H1 (cell line): ENCODE results near the gene PXK. TPM values are rescaled to one million over a fixed set of nuclear protein-coding genes. Genes with fewer than 3 reads are reported as not detected.

Experiments
- CTCF ChIA-PET: fragments of 300-600 bp; sonication (Branson Sonifier 250); formaldehyde crosslinking; loops from one replicate; lab custom pipeline; 2021; ENCODE audit not compliant: partially characterized antibody; lab: Charles Lee
- POLR2A ChIA-PET: fragments of 300-600 bp; sonication (Branson Sonifier 250); formaldehyde crosslinking; loops from one replicate; lab custom pipeline; 2021; ENCODE audit warnings: inconsistent platforms; ENCODE audit not compliant: partially characterized antibody; lab: Charles Lee
- DNase-seq, 2 experiments: peaks; one replicate each; pipeline versions ENCODE4 v3.0.0 to v3.0.0-alpha.2; 2010 to 2022; ENCODE audit warnings: low spot score in 2 of 2, low read depth in 1 of 2, mixed read lengths in 1 of 2
- FAIRE-seq: peaks from 2 replicates; lab custom pipeline; 2011; peaks lifted over from hg19 to GRCh38; lab: Jason Lieb, UNC
- H2AFZ ChIP-seq: 2 replicates; pipeline ENCODE4 v1.8.1; 2012; ENCODE audit warnings: low read length, inconsistent platforms
- H2AK5ac ChIP-seq: 2 replicates; pipeline ENCODE4 v1.6.1; 2013; ENCODE audit warnings: low read depth, low read length
- H2BK120ac ChIP-seq: replicated peaks from 2 replicates; pipeline ENCODE3; 2013; ENCODE audit warnings: low read depth, low read length, inconsistent platforms
- H2BK12ac ChIP-seq: 2 replicates; pipeline ENCODE4 v1.6.1; 2013; ENCODE audit warnings: low read depth, low read length
- H2BK15ac ChIP-seq: 2 replicates; pipeline ENCODE4 v1.6.1; 2013; ENCODE audit warnings: low read length
- H2BK20ac ChIP-seq: 2 replicates; pipeline ENCODE4 v1.6.1; 2013; ENCODE audit warnings: low read length
- H2BK5ac ChIP-seq: 2 replicates; pipeline ENCODE4 v1.6.1; 2013; ENCODE audit warnings: low read depth, low read length
- H3K14ac ChIP-seq: 2 replicates; pipeline ENCODE4 v1.6.1; 2013; ENCODE audit warnings: inconsistent platforms; ENCODE audit not compliant: insufficient read length
- H3K18ac ChIP-seq: 2 replicates; pipeline ENCODE4 v1.6.1; 2013; ENCODE audit warnings: low read length; ENCODE audit errors: extremely low read depth
- H3K23ac ChIP-seq: 2 replicates; pipeline ENCODE4 v1.6.1; 2013; ENCODE audit warnings: inconsistent platforms; ENCODE audit not compliant: insufficient read length
- H3K23me2 ChIP-seq: 2 replicates; pipeline ENCODE4 v1.6.1; 2013; ENCODE audit warnings: low read depth, low read length
- H3K27ac ChIP-seq: 2 replicates; pipeline ENCODE4 v1.6.1; 2011; ENCODE audit warnings: low read depth, low read length, inconsistent platforms
- H3K27me3 ChIP-seq, 4 experiments: replicated peaks in 1 of 4; 1 replicate in 1 of 4; 2 replicates in 3 of 4; pipeline versions ENCODE4 v1.6.1 to v1.8.1; 2011 to 2013; ENCODE audit warnings: low read length in 3 of 4, mild to moderate bottlenecking in 3 of 4, inconsistent platforms in 2 of 4, mixed read lengths in 2 of 4, moderate library complexity in 1 of 4; ENCODE audit not compliant: control insufficient read depth in 3 of 4, insufficient read depth in 3 of 4; ENCODE audit errors: extremely low read depth in 1 of 4
- H3K36me3 ChIP-seq, 4 experiments: 2 replicates each; pipeline versions ENCODE4 v1.6.1 to v1.8.1; 2011 to 2013; ENCODE audit warnings: mild to moderate bottlenecking in 4 of 4, low read length in 3 of 4, moderate library complexity in 2 of 4, control low read depth in 1 of 4, inconsistent platforms in 1 of 4; ENCODE audit not compliant: insufficient read depth in 4 of 4, control insufficient read depth in 2 of 4
- H3K4ac ChIP-seq: replicated peaks from 2 replicates; pipeline ENCODE3; 2013; ENCODE audit warnings: low read length, low read depth, mixed read lengths, inconsistent platforms; ENCODE audit not compliant: insufficient read length
- H3K4me1 ChIP-seq, 4 experiments: replicated peaks in 1 of 4; 1 replicate in 1 of 4; 2 replicates in 3 of 4; pipeline versions ENCODE4 v1.6.1 to v1.8.1; 2011 to 2013; ENCODE audit warnings: low read length in 3 of 4, inconsistent platforms in 2 of 4, mixed read lengths in 1 of 4; ENCODE audit not compliant: insufficient read depth in 4 of 4, control insufficient read depth in 3 of 4
- H3K4me2 ChIP-seq, 2 experiments: 2 replicates each; pipeline versions ENCODE4 v1.6.1 to v1.8.1; 2011 to 2013; ENCODE audit warnings: low read depth in 2 of 2, low read length in 2 of 2, control low read depth in 1 of 2, inconsistent platforms in 1 of 2, mild to moderate bottlenecking in 1 of 2; ENCODE audit not compliant: insufficient read depth in 1 of 2
- H3K4me3 ChIP-seq, 4 experiments: fragments of 200-600, 300-600 bp in 1 of 4; sonication (generic), shearing (Covaris generic), sonication (Bioruptor Twin) in 1 of 4; 2 replicates each; pipeline versions ENCODE4 v1.5.1 to v1.8.1; 2011 to 2016; ENCODE audit warnings: low read length in 4 of 4, low read depth in 3 of 4, control low read depth in 2 of 4, inconsistent platforms in 2 of 4, mild to moderate bottlenecking in 2 of 4, mixed read lengths in 1 of 4, moderate library complexity in 1 of 4; ENCODE audit not compliant: insufficient read depth in 2 of 4; ENCODE audit errors: extremely low read depth in 1 of 4
- H3K56ac ChIP-seq: replicated peaks from 2 replicates; pipeline ENCODE3; 2013; ENCODE audit warnings: low read depth, mild to moderate bottlenecking, mixed read lengths, low read length, inconsistent platforms; ENCODE audit not compliant: insufficient read length
- H3K79me1 ChIP-seq: 2 replicates; pipeline ENCODE4 v1.6.1; 2013; ENCODE audit warnings: low read depth, low read length, control low read depth
- H3K79me2 ChIP-seq, 2 experiments: 2 replicates each; pipeline versions ENCODE4 v1.6.1 to v1.8.1; 2012 to 2013; ENCODE audit warnings: low read length in 2 of 2, mild to moderate bottlenecking in 2 of 2, inconsistent platforms in 1 of 2; ENCODE audit not compliant: insufficient read depth in 2 of 2, control insufficient read depth in 1 of 2
- H3K9ac ChIP-seq, 4 experiments: replicated peaks in 1 of 4; 1 replicate in 1 of 4; 2 replicates in 3 of 4; pipeline versions ENCODE4 v1.6.1 to v1.8.1; 2011 to 2013; ENCODE audit warnings: low read depth in 3 of 4, low read length in 3 of 4, control low read depth in 2 of 4, mild to moderate bottlenecking in 2 of 4, moderate library complexity in 2 of 4, inconsistent platforms in 1 of 4; ENCODE audit errors: extremely low read depth in 1 of 4
- H3K9me3 ChIP-seq, 2 experiments: 2 replicates each; pipeline versions ENCODE4 v1.6.1 to v1.8.1; 2012 to 2013; ENCODE audit warnings: mild to moderate bottlenecking in 2 of 2, moderate library complexity in 2 of 2, control low read depth in 1 of 2, inconsistent platforms in 1 of 2, low read depth in 1 of 2, low read length in 1 of 2, mixed read lengths in 1 of 2; ENCODE audit not compliant: insufficient read depth in 2 of 2
- H4K20me1 ChIP-seq, 2 experiments: replicated peaks in 1 of 2; 2 replicates each; pipeline versions ENCODE3 to v1.8.1; 2011 to 2013; ENCODE audit warnings: inconsistent platforms in 2 of 2, low read length in 2 of 2, mild to moderate bottlenecking in 1 of 2; ENCODE audit not compliant: insufficient read depth in 2 of 2, control insufficient read depth in 1 of 2
- H4K5ac ChIP-seq: 2 replicates; pipeline ENCODE4 v1.6.1; 2013; ENCODE audit warnings: low read length, low read depth, mixed read lengths, inconsistent platforms; ENCODE audit not compliant: insufficient read length
- H4K8ac ChIP-seq: 2 replicates; pipeline ENCODE4 v1.8.0; 2013; ENCODE audit warnings: mild to moderate bottlenecking, moderate library complexity, low read length, inconsistent platforms; ENCODE audit not compliant: insufficient read depth; ENCODE audit errors: extremely low read depth
- H4K91ac ChIP-seq: replicated peaks from 2 replicates; pipeline ENCODE3; 2013; ENCODE audit warnings: low read length, mixed read lengths, inconsistent platforms; ENCODE audit not compliant: insufficient read length
- BACH1 ChIP-seq: IDR thresholded peaks from 2 replicates; pipeline ENCODE4 v1.6.1; 2012; ENCODE audit warnings: low read length, improper control_type of control experiment
- BRCA1 ChIP-seq: IDR thresholded peaks from 2 replicates; pipeline ENCODE4 v1.6.1; 2012; ENCODE audit warnings: low read depth, low read length, improper control_type of control experiment
- HDAC6 ChIP-seq: IDR thresholded peaks from one replicate; pipeline ENCODE4 v1.7.1; 2012; ENCODE audit warnings: low read depth, mild to moderate bottlenecking, inconsistent platforms, low read length, moderate library complexity
- WGBS, 2 experiments: shearing (Covaris generic) in 1 of 2; methylation state at CpG; one replicate each; pipeline versions ENCODE4 v1.1.6 to v1.1.7; 2013 to 2015; ENCODE audit warnings: low lambda C conversion rate in 2 of 2, mixed read lengths in 2 of 2, inconsistent platforms in 1 of 2, low coverage in 1 of 2, missing lambda C conversion rate in 1 of 2; ENCODE audit not compliant: insufficient replicate concordance in 2 of 2, insufficient coverage in 1 of 2, insufficient read length in 1 of 2; ENCODE audit errors: extremely low coverage in 1 of 2, missing lambda C conversion rate in 1 of 2; 5-methylcytosine and 5-hydroxymethylcytosine counted together
- polyA plus RNA-seq, 7 experiments: library from polyadenylated mRNA; depleted of rRNA in 3 of 7; stranded (reverse) in 5 of 7; unstranded in 2 of 7; fragments of >200 nt in 5 of 7; fragments of 200-250 nt in 2 of 7; gene quantifications; 1 replicate in 5 of 7; 2 replicates in 1 of 7; 4 replicates in 1 of 7; pipeline versions ENCODE4 v1.2.1 to v1.2.3, GENCODE V29; 2011 to 2013; ENCODE audit warnings: missing spikeins in 2 of 7, mixed read lengths in 2 of 7
- total RNA-seq: library from RNA; stranded (reverse); fragmentation: NEBNext Ultra II Directional; extraction: Animal tissue kit (Norgen Biotek cat#: 25700); gene quantifications from 2 replicates; pipeline ENCODE4 v1.2.1, GENCODE V29; 2021

The PXK gene
- total and polyA plus RNA-seq, 2 of the 8 experiments (the other 6 are each of a cell fraction or from before 2014, with no cell fraction given): 3.5 to 7.1 TPM

GRCh38 chr3:58308728-58309127, 24.0 kb upstream of the PXK start:
- no peak overlapping the region for H2BK20ac ChIP-seq
- no peak overlapping the region for H3K4ac ChIP-seq
- H3K79me2 ChIP-seq: peaks cover 22 to 38% of the 10 kb centered on the region in 2 experiments
- H3K4me1 ChIP-seq: no peaks in the 10 kb centered on the region
- H2AK5ac ChIP-seq: no peak overlapping the region
- no peak overlapping the region for H3K18ac ChIP-seq
- H2BK5ac ChIP-seq: no peak overlapping the region
- H3K79me1 ChIP-seq: peaks cover 6% of the 10 kb centered on the region
- no peak overlapping the region for H2BK15ac ChIP-seq
- peaks cover 8 to 36% (median 24%) of the 10 kb centered on the region in 4 experiments for H3K36me3 ChIP-seq
- no peak overlapping the region for H3K4me3 ChIP-seq
- H3K56ac ChIP-seq: no peak overlapping the region
- H4K20me1 ChIP-seq: peaks cover 8 to 11% of the 10 kb centered on the region in 2 experiments
- no peak overlapping the region for H3K23ac ChIP-seq
- H3K27ac ChIP-seq: no peak overlapping the region
- H4K8ac ChIP-seq: no peak overlapping the region
- H4K91ac ChIP-seq: no peak overlapping the region
- H3K9me3 ChIP-seq: no peaks in the 10 kb centered on the region
- ChIA-PET CTCF (interaction anchor here (1.0 to 14.4 kb wide), 14 partner anchors 11 to 204 kb away, joined by 3 to 128 read pairs (median 8); partner anchors contain the start of gene KCTD6), POLR2A (interaction anchor here (0.6 to 4.4 kb wide), 7 partner anchors 10 to 123 kb away, joined by 3 to 64 read pairs (median 3); partner anchors contain the start of gene ABHD6)
- no peak for FAIRE-seq
- peaks cover 5% of the 10 kb centered on the region; the same call in 1 of the 2 replicates for H3K23me2 ChIP-seq
- H2AFZ ChIP-seq: no peak overlapping the region
- H2BK12ac ChIP-seq: no peak overlapping the region
- no peak overlapping the region for H2BK120ac ChIP-seq
- 84% methylated on average over 1 of the region's 1 CpG; no CpG with 5 or more reads in 1 of the 2 experiments for WGBS, 2 experiments
- TF ChIP-seq BRCA1 (no peak), HDAC6 (no peak), BACH1 (no peak)
- DNase-seq: no peak
- no peak overlapping the region for H4K5ac ChIP-seq
- no peak overlapping the region; a peak in 1 of 4 replicates for H3K4me2 ChIP-seq
- H3K9ac ChIP-seq: no peak overlapping the region; a peak in 2 of 7 replicates
- no peaks in the 10 kb centered on the region for H3K27me3 ChIP-seq
- no peak overlapping the region for H3K14ac ChIP-seq
